Anterior cingulate cortex (tissue), 58 donors: Measurements from ENCODE around the gene YPEL1.
"Not testable (repeated sequence)": the region's sequence is repeated elsewhere in the genome, so short reads cannot be mapped to it uniquely, and the experiment has no call there.

Source experiments
- DNase-seq, 58 donors: peaks; one replicate each; lab custom pipeline; 2025; lab: John Stamatoyannopoulos, UW

YPEL1 gene

GRCh38 chr22:21755851-21756284, 20.3 kb upstream of the YPEL1 start:
- no peak for DNase-seq

DNA sequence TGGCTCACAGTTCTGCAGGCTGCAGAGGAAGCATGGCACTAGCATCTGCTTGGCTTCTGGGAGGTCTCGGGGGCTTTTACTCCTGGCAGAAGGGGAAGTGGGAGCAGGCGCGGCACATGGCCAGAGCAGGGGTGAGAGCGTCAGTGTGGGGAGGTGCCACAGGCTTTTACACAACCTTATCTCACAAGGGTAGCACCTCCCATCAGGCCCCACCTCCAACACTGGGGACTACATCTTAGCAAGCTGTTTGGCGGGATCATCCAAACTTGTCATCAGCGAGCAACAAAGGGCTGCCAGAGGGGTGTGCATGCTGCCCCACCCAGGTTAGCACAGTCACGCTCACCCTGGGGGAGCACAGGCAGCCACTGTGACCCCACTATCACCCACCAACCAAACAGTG, 18.9 kb upstream of the YPEL1 start:
- DNase-seq: peak in 23 of 58 donors; percentile 9 to 56 (median 28)

DNA sequence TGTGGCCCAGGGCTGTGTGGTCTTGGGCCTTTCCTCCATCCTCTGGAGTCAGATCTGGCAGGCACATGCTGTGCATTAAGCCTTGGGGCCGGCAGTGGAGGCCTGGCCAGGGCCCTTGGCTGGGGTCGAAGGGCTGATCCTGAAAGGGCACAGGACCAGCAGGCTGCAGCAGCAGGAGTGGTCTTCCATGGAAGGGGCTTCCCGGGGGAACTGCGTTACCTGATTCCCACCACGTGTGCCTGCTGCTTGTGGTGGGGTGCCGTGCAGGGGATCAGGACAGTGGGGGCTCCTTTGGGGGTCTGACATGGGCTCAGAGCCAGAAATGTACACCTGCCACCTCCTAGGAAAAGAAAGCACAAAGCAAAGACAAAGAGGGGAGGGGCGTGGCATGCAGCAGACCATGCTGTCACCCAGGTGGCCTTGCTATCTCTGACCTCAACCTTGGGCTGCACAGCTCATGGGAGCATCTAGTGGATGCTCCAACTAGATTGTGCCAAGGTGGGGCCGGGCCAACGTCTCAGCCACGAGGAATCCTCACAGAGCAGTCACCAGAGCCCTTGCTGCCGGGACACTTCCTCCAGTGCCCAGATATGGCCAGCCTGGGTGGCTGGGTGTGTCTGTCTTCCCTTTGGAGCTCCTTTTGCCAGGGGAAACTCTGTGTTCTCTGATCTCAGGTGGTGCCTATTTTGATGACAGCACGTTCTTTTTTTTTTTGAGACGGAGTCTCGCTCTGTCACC, 17.9 kb upstream of the YPEL1 start:
- DNase-seq: no peak

GRCh38 chr22:21752276-21752675, 16.7 kb upstream of the YPEL1 start:
- DNase-seq: peak in 1 of 58 donors; percentile 21

GRCh38 chr22:21745948-21746347, 10.4 kb upstream of the YPEL1 start:
- no peak for DNase-seq

- DNase-seq: not testable (repeated sequence)
These were observed 9.3 kb upstream of the YPEL1 start for GRCh38 chr22:21744917-21745316.

DNA sequence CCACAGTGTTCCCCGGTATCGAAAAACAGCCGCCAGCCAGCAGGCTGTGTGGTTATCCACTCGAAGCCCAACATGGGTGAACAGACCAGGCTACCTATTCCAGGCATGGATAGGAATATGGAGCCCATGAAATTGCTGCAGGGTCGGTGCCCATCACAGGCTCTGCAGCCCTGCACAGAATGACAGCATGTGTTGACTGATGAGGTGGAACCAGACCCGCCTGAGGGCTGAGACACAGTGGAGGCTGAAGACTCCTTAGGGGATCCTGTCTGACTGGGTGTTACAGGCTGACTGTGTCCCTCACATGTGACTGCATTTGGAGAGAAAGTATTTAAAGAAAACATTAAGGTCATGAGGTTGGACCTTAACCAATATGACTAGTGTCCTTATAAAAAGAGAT, 6.2 kb upstream of the YPEL1 start:
- no peak for DNase-seq

DNA sequence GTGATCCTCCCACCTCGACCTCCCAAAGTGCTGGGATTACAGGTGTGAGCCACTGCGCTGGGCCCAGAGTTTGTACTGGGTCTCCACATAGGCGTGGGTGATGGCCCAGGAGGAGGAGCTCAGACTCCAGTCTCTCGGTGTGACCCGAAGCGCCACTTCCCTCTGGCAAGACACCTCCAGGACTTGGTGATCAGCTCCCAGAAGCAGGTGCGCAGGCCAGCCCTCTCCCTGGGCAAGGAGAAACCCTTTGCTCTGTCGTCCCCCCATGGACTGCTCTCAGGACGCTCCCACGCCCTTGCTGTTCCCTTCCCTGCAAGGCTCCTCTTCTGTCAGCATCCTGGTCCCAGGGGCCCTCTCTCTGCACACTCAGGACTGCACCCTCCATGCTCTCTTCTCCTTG, 5.5 kb upstream of the YPEL1 start:
- DNase-seq: no peak

DNA sequence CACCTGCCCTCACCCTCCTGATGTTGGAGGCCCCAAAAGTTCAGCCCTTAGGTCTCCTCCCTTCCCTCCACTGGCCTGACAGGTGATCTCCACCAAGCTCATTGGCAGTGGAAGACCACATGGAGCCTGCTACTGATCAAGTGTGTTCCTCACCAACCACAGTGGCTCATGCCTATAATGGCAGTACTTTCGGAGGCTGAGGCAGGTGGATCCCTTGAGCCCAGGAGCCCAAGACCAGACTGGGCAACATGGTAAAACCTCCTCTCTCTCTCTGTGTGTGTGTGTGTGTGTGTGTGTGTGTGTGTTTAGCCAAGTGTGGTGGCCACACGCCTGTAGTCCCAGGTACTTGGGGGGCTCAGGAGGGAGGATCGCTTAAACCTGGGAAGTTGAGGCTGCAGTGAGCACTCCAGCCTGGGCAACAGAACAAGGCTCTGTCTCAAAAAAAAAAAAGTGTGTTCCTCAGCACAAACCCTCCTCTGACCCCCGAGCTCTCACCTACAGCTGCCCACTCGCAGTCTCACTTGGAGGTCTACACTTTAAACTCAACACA, 4.3 kb upstream of the YPEL1 start:
- DNase-seq: no peak

DNA sequence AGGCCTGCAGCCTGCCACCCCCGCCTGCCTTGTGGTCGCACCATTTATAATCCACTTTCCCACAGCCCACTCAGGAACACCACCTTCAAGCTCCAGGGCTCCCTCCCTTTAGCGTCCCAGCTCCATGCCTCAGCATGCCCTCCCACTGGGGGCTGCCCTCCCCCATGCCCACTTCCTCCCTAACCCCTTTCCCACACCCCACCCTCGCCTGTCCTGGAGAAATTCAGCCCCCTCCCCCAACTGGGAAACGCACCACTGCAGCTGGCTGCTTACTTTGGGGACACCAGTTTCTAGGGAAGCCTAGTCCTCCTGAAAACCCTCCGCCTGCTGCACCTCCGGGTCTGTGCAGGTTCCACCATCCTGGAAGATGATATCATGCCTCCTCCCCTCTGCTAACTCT, 3.4 kb upstream of the YPEL1 start:
- no peak for DNase-seq

DNA sequence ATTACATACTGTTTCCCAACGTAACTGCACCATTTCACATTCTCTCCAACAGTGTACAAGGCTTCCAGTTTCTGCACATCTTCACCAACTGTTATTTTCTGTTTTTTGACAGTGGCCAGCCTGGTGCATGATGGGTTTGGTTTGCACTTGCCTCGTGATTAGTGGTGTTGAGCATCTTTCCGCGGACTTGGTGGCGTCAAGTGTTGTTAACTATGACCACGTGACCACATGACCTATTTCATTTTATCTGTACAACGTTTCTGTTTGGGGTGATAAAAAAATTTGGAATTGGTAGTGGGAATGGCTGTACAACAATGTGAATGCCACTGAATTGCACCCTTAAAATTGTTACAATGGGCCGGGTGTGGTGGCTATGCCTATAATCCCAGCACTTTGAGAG, 2.5 kb upstream of the YPEL1 start:
- DNase-seq: no peak

GRCh38 chr22:21736948-21737347, 1.4 kb upstream of the YPEL1 start:
- DNase-seq: no peak

GRCh38 chr22:21736084-21736642, 569 bp upstream of the YPEL1 start:
- peak in 1 of 58 donors; percentile 64 for DNase-seq

DNA sequence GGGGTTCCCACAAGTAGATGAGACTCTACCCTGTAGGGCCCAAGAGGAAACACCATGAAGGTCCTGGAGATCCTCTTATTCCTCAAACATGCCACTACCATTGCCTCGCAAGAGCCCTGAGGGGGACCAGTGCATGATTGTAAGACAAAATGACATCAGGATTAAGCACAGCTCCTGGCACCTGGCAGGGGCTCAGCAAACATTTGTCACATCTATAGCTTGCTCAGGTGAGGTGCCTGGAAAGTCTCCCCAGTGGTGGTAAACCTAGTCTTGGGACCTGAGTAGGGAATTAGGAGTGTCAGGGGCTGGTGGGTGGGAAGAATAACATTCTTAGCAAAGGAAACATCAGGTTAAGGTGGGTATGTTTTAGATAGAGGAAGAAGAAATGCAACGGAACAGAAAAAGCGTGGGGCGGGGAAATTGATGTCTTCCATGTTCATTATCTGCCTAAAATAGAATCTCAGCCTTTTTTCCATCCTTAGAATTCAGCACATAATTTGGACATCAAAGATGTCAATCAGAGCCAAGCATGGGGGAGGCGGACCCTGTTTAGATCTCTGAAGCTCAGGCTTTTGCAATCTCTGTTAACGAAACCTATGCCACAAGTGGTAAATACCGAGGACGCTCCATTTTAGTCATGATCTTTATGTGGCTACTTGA, 924 bp downstream of the YPEL1 start:
- DNase-seq: no peak

DNA sequence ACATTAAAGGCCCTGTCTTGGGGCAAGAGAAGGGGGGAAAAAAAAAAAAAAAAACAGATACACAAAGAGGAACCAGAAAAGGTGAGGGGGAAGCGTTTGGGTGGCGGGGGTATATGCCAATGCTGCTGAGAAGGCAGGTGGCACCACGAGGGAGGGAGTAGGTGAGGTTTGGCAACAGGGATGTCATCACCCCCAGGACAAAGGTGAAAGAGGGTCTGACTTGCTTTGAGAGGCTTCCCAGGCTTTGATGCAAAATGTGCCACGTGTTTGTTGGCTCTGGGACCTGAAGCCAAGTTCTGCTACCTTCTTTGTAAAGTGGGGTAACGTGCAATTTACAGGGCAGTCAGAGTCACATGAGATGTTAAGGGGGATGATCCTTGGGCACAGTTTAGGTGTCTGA, 4.1 kb downstream of the YPEL1 start:
- no peak for DNase-seq

GRCh38 chr22:21730535-21731308, 4.9 kb downstream of the YPEL1 start:
- no peak for DNase-seq

DNA sequence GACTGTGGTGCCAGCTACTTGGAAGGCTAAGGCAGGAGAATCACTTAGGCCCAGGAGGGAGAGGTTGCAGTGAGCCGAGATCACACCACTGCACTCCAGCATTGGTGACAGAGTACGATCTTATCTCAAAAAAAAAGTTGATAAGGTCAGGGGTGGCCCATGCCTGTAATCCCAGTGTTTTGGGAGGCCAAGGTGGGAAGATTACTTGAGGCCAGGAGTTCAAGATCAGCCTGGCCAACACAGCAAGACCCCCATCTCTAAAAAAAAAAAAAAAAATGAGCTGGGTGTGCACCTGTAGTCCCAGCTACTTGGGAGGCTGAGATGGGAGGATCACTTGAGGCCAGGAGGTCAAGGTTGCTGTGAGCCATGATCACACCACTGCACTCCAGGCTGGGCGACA, 6.4 kb downstream of the YPEL1 start:
- not testable (repeated sequence) for DNase-seq

GRCh38 chr22:21728270-21728669, 7.3 kb downstream of the YPEL1 start:
- DNase-seq: no peak

GRCh38 chr22:21727768-21728167, 7.8 kb downstream of the YPEL1 start:
- no peak for DNase-seq

GRCh38 chr22:21727159-21727558, 8.4 kb downstream of the YPEL1 start:
- no peak for DNase-seq

DNA sequence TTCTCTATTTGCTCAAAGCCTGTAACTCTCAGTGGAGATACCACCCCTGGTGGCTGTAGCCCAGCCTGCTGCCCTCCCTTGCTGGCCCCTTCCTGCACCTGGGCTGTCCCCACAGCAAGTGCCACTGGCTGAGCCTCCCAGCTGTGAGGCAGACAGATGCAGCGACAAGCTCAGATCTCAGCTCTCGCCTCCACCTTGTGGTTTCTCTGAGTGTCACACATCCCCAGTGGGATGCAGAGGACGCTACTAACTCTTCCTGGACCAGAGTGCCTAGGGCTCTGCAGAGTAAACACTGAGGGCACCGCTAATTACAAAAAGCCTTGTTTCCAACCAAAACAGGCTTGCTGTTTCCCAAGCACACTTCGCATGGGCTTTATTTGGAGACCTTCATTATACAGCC, 8.9 kb downstream of the YPEL1 start:
- DNase-seq: peak in 2 of 58 donors; percentile 5 to 6
